ENCODE measurements around the gene ALDOB. TPM values are rescaled to one million over a fixed set of nuclear protein-coding genes. Genes with fewer than 3 reads are reported as not detected.
A peak's percentile ranks its signal among the peaks of the same experiment; 100 is the strongest.

ALDOB gene
- total and polyA plus RNA-seq, 2 of the 13 experiments (the other 11 are each of a cell fraction or from before 2014, with no cell fraction given): 0.29 to 0.97 TPM

- TF ChIP-seq GPN1 (CRISPR knock-in tag; IDR thresholded peaks at IDR 0.05; ENCODE audit: borderline replicate concordance) (no peak), HOXA3 (CRISPR knock-in tag; IDR thresholded peaks at IDR 0.05) (peak; percentile 95), TEAD2 (CRISPR knock-in tag; IDR thresholded peaks at IDR 0.05) (no peak), MLLT10 (CRISPR knock-in tag; IDR thresholded peaks at IDR 0.05) (no peak), ZNF800 (CRISPR knock-in tag; IDR thresholded peaks at IDR 0.05) (no peak), THAP9 (CRISPR knock-in tag; IDR thresholded peaks at IDR 0.05; ENCODE audit: borderline replicate concordance) (peak; percentile 80; the same call in 1 of the 2 replicates), GMEB1 (CRISPR knock-in tag; IDR thresholded peaks at IDR 0.05; ENCODE audit: borderline replicate concordance) (peak; percentile 98), ATF7-NPFF (CRISPR knock-in tag; IDR thresholded peaks at IDR 0.05; ENCODE audit: low read depth) (no peak; the same call in 1 of the 2 replicates), ETV6 (CRISPR knock-in tag; conservative IDR thresholded peaks at IDR 0.05) (no peak; the same call in 1 of the 2 replicates), POLR2A (IDR thresholded peaks at IDR 0.05; ENCODE audit: insufficient read depth in 1 of 2, low read depth in 2 of 2, low read length in 2 of 2) (peak; percentile 85 to 98), XBP1 (CRISPR knock-in tag; IDR thresholded peaks at IDR 0.05) (no peak), ZBTB20 (CRISPR knock-in tag; IDR thresholded peaks at IDR 0.05; ENCODE audit: borderline replicate concordance, low read depth) (peak; percentile 49), ZNF256 (CRISPR knock-in tag; conservative IDR thresholded peaks at IDR 0.05) (no peak; the same call in 1 of the 2 replicates), MXD3 (CRISPR knock-in tag; IDR thresholded peaks at IDR 0.05) (peak; percentile 33; the same call in 1 of the 2 replicates), SP5 (CRISPR knock-in tag; IDR thresholded peaks at IDR 0.05; ENCODE audit: borderline replicate concordance, low read depth) (0 out of 2 replicates have a peak, but pooled peaks have one; percentile 29), NFE2 (CRISPR knock-in tag; IDR thresholded peaks at IDR 0.05) (no peak), UBTF (CRISPR knock-in tag; IDR thresholded peaks at IDR 0.05) (no peak; the same call in 1 of the 2 replicates), CBX2 (IDR thresholded peaks at IDR 0.05; ENCODE audit: low read depth, low read length) (no peak), CBX2 (CRISPR knock-in tag; IDR thresholded peaks at IDR 0.05; ENCODE audit: low read depth) (no peak), ZNF383 (CRISPR knock-in tag; IDR thresholded peaks at IDR 0.05; ENCODE audit: borderline replicate concordance) (0 out of 2 replicates have a peak, but pooled peaks have one; percentile 55)
Observed at GRCh38 chr9:101398068-101398929, 37.3 kb downstream of the ALDOB start, which contains the start of the genes MRPL50 and ZNF189 (continued).
